Measurements from ENCODE around the gene MFAP2. TPM values are rescaled to one million over a fixed set of nuclear protein-coding genes. Genes with fewer than 3 reads are reported as not detected.
"Not testable (repeated sequence)": the region's sequence is repeated elsewhere in the genome, so short reads cannot be mapped to it uniquely, and the experiment has no call there.

The MFAP2 gene
- total and polyA plus RNA-seq, 3 donors from 2014 or later: 7.9 to 22.0 (median 18.7) TPM

DNA sequence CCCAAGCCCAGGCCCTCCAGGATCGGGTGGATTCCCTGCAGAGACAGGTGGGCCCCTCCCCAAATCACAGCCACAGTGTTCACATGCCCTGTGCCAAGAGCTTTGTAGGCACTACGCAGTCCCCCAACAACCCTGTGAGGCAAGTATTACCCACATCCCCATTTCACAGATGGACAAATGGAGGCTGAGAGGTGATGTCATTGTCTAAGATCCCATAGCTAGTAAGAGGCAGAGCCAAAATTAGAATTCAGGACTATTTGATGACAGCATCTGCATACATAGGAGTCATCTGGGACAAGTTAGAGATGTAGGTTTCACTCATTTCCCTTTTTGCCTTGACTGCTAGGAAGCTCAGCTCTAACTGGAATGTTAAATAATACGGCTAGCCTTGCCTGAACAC lies 12.0 kb downstream of the MFAP2 start:
- no peaks in the 10 kb centered on the region for H3K27me3 ChIP-seq
- no peak for DNase-seq
- peaks cover 17% of the 10 kb centered on the region for H3K4me1 ChIP-seq
- no peak overlapping the region for H3K4me3 ChIP-seq
- no peaks in the 10 kb centered on the region for H3K36me3 ChIP-seq (ENCODE audit: low read depth, missing control alignments)
- no peaks in the 10 kb centered on the region for H3K9me3 ChIP-seq
- intact Hi-C loops (cut with DNase I; ENCODE audit: low total_unique reads): no loop called here
- WGBS, 2 donors: 86 to 98% methylated on average over 3 of the region's 3 CpGs
- TF ChIP-seq, protein P1, sequence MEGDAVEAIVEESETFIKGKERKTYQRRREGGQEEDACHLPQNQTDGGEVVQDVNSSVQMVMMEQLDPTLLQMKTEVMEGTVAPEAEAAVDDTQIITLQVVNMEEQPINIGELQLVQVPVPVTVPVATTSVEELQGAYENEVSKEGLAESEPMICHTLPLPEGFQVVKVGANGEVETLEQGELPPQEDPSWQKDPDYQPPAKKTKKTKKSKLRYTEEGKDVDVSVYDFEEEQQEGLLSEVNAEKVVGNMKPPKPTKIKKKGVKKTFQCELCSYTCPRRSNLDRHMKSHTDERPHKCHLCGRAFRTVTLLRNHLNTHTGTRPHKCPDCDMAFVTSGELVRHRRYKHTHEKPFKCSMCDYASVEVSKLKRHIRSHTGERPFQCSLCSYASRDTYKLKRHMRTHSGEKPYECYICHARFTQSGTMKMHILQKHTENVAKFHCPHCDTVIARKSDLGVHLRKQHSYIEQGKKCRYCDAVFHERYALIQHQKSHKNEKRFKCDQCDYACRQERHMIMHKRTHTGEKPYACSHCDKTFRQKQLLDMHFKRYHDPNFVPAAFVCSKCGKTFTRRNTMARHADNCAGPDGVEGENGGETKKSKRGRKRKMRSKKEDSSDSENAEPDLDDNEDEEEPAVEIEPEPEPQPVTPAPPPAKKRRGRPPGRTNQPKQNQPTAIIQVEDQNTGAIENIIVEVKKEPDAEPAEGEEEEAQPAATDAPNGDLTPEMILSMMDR (IDR thresholded peaks at IDR 0.05): no peak
- no peak for TF ChIP-seq POLR2A (IDR thresholded peaks at IDR 0.05)
- no peak overlapping the region for H3K27ac ChIP-seq

DNA sequence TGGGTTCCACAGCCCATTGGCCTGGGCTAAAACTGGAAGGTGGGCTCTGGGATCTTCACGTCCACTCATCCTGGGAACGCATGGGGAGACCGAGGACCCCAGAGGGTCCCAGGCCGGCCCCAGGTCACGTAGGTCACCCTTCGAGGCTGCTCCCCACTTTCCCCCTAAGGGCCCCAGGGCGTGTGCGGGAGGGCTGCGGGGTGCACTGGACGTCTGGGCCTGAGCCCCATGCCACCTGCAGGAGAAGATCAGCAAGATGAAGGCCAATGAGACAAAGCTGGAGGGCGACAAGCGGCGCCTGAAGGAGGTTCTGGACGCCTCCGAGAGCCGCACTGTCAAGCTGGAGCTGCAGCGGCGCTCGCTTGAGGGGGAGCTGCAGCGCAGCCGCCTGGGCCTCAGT lies 12.5 kb downstream of the MFAP2 start:
- no peak overlapping the region for H3K4me3 ChIP-seq
- WGBS, 2 donors: 92 to 99% methylated on average over 10 to 21 of the region's 21 CpGs
- no peak for TF ChIP-seq POLR2A (IDR thresholded peaks at IDR 0.05)
- TF ChIP-seq, protein P1 (IDR thresholded peaks at IDR 0.05): no peak
- intact Hi-C loops (cut with DNase I; ENCODE audit: low total_unique reads): no loop called here
- H3K36me3 ChIP-seq (ENCODE audit: low read depth, missing control alignments): no peaks in the 10 kb centered on the region
- peak overlapping the region in 1 of 2 donors; percentile 4 for H3K27ac ChIP-seq
- DNase-seq: no peak
- H3K9me3 ChIP-seq: no peaks in the 10 kb centered on the region
- H3K27me3 ChIP-seq: no peaks in the 10 kb centered on the region
- peaks cover 17% of the 10 kb centered on the region for H3K4me1 ChIP-seq

DNA sequence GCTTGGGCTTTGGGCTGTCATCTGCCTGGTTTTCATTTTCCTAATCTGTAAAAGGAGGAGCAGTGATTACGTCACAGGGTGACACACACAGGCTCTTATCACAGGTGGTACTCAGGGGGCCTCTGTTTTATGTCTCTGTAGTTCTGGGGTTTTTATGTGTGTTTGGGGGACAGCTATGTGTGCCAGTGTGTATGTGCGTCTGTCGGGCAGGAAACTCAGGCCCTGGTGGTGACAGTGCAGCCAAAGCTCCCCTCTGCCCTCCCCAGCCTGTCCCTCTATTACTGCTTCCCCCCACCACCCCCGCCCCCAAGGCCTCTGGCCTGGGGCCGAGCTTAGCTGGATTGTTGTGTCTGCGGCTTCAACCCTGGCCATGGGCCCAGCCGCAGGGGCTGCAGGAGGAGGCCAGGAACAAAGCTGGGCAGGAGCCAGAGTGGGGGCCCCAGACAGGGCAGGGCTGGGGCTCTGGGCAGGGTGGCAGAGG lies 13.3 kb downstream of the MFAP2 start:
- TF ChIP-seq, protein P1 (IDR thresholded peaks at IDR 0.05): no peak
- TF ChIP-seq POLR2A (IDR thresholded peaks at IDR 0.05): no peak
- 16 to 25% methylated on average over 6 to 7 of the region's 7 CpGs for WGBS, 2 donors
- peak overlapping the region; percentile 4 to 45 for H3K27ac ChIP-seq
- H3K27me3 ChIP-seq: no peaks in the 10 kb centered on the region
- H3K4me1 ChIP-seq: peaks cover 17% of the 10 kb centered on the region
- H3K9me3 ChIP-seq: no peaks in the 10 kb centered on the region
- DNase-seq: peak; percentile 51
- intact Hi-C loops (cut with DNase I; ENCODE audit: low total_unique reads): no loop called here
- H3K4me3 ChIP-seq: no peak overlapping the region
- H3K36me3 ChIP-seq (ENCODE audit: low read depth, missing control alignments): no peaks in the 10 kb centered on the region

DNA sequence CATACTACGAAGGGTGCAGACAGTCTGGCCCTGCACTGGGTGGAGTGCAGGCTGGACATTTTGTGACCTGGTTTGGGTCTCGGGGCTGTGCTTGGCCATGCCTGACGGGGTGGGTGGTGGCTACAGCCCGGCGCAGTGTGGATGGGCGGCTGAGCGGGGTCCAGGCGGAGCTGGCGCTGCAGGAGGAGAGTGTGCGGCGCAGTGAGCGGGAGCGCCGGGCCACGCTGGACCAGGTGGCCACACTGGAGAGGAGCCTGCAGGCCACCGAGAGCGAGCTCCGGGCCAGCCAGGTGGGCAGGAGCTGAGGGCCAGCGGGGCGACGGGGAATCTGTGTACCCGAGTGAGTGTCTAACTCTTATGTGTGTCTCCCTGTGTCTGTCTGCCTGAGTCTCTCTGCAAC lies 14.1 kb downstream of the MFAP2 start:
- Histone ChIP-seq H3K4me3 (no peak overlapping the region), H3K27ac (peak overlapping the region in 1 of 2 donors; percentile 45), H3K9me3 (no peaks in the 10 kb centered on the region), H3K36me3 (ENCODE audit: low read depth, missing control alignments) (no peaks in the 10 kb centered on the region), H3K27me3 (no peaks in the 10 kb centered on the region), H3K4me1 (peaks cover 12% of the 10 kb centered on the region)
- WGBS, 2 donors: 95 to 96% methylated on average over 17 to 22 of the region's 22 CpGs
- TF ChIP-seq POLR2A (IDR thresholded peaks at IDR 0.05): no peak
- TF ChIP-seq, protein P1 (IDR thresholded peaks at IDR 0.05): no peak
- intact Hi-C loops (cut with DNase I; ENCODE audit: low total_unique reads): no loop called here
- DNase-seq: no peak

DNA sequence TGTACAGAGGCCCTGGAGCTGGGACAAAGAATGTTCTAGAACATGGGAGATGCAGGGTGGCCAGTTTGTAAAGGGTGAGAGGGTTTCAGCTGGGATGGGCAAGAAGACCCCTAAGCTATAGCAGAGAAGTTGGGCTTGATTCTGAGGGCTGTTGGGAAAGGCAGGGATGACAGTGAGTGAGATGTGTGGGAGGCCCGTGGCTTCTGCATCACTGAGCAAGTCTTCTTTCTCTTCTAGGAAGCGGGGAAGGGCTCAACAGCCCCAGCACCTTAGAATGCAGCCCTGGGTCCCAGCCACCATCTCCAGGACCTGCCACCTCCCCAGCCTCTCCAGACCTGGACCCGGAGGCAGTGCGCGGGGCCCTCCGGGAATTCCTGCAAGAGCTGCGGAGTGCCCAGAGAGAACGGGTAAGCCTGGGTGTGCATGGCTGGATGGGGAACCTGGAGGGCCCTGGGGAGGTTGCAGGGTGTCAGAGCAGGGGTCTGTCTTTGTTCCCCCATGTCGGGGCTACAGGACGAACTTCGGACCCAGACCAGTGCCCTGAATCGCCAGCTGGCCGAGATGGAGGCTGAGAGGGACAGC lies 14.8 kb downstream of the MFAP2 start:
- intact Hi-C loops (cut with DNase I; ENCODE audit: low total_unique reads): no loop called here
- TF ChIP-seq POLR2A (IDR thresholded peaks at IDR 0.05): no peak
- TF ChIP-seq, protein P1 (IDR thresholded peaks at IDR 0.05): no peak
- Histone ChIP-seq H3K27ac (no peak overlapping the region), H3K4me3 (no peak overlapping the region), H3K27me3 (no peaks in the 10 kb centered on the region), H3K36me3 (ENCODE audit: low read depth, missing control alignments) (no peaks in the 10 kb centered on the region), H3K4me1 (peaks cover 12% of the 10 kb centered on the region), H3K9me3 (no peaks in the 10 kb centered on the region)
- no peak for DNase-seq
- WGBS, 2 donors: 92 to 95% methylated on average over 7 to 13 of the region's 13 CpGs

DNA sequence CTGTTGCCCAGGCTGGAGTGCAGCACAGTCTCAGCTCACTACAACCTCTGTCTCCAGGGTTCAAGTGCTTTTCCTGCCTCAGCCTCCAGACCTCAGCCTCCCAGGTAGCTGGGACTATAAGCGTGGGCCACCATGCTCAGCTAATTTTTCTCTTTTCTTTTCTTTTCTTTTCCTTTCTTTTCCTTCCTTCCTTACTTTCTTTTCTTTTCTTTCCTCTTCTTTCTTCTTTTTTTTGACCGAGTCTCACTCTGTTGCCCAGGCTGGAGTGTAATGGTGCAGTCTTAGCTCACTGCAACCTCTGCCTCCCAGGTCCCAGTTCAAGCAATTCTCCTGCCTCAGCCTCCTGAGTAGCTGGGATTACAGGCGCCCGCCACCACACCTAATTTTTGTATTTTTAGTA lies 16.3 kb downstream of the MFAP2 start:
- peaks cover 12% of the 10 kb centered on the region for H3K4me1 ChIP-seq
- H3K9me3 ChIP-seq; intact Hi-C loops (cut with DNase I; ENCODE audit: low total_unique reads); H3K36me3 ChIP-seq (ENCODE audit: low read depth, missing control alignments); H3K27ac ChIP-seq; DNase-seq; H3K4me3 ChIP-seq; H3K27me3 ChIP-seq: not testable (repeated sequence)
- 95 to 97% methylated on average over 4 of the region's 4 CpGs for WGBS, 2 donors
